HCT116 (cell line): ENCODE data around the gene ISOC2. TPM values are rescaled to one million over a fixed set of nuclear protein-coding genes. Genes with fewer than 3 reads are reported as not detected.

Experiments used
- ATAC-seq: fragments of 200-7000 bp; cut with Tn5 transposase; 2 replicates; pipeline ENCODE4 v1.9.1; 2020; ENCODE audit warnings: mild to moderate bottlenecking, moderate library complexity
- BruUV-seq: library from RNA; stranded (reverse); fragments of 400-500 nt; replicated peaks from 2 replicates; lab custom pipeline; 2021; lab: Mats Ljungman, UMichigan
- CTCF ChIA-PET: fragments of 300-600 bp; sonication (Branson Sonifier 250); formaldehyde crosslinking; loops from one replicate; lab custom pipeline; 2021; ENCODE audit warnings: antibody characterized with exemption; lab: Charles Lee
- POLR2A ChIA-PET: fragments of 300-600, 350-600 bp; sonication (Branson Sonifier 250); formaldehyde crosslinking; loops from one replicate; lab custom pipeline; 2021; ENCODE audit warnings: antibody characterized with exemption; lab: Charles Lee
- RAD21 ChIA-PET, 2 experiments: fragments of 300-600 bp; sonication (Branson Sonifier 250); formaldehyde crosslinking; loops; one replicate each; lab custom pipeline; 2023; ENCODE audit warnings: low total read pairs in 2 of 2; ENCODE audit not compliant: uncharacterized antibody in 2 of 2, unreplicated experiment in 2 of 2, low non-redundant PET in 1 of 2; lab: Charles Lee
- DNase-seq: peaks from one replicate; pipeline ENCODE4 v3.0.0-alpha.2; 2010; ENCODE audit warnings: low read depth, low spot score
- H2AFZ ChIP-seq: fragments of 200-600 bp; shearing (Covaris generic), sonication (generic); 2 replicates; pipeline ENCODE4 v1.6.1; 2017; ENCODE audit warnings: low read depth, mixed run types, mixed read lengths, antibody characterized with exemption, low read length; ENCODE audit not compliant: poor library complexity, severe bottlenecking
- H3K27ac ChIP-seq: 2 replicates; pipeline ENCODE4 v1.5.1; 2012; ENCODE audit warnings: low read depth, low read length
- H3K27me3 ChIP-seq: fragments of 200-600 bp; sonication (generic); 2 replicates; pipeline ENCODE4 v1.6.1; 2016; ENCODE audit warnings: mixed run types, low read length, mixed read lengths; ENCODE audit not compliant: insufficient read depth
- H3K36me3 ChIP-seq, 2 experiments: fragments of 200-500 bp in 1 of 2; fragments of 200-600 bp in 1 of 2; sonication (Bioruptor generic) in 1 of 2; sonication (generic) in 1 of 2; 2 replicates each; pipeline versions ENCODE4 v1.5.1 to v1.6.1; 2014 to 2016; ENCODE audit warnings: low read length in 2 of 2, inconsistent platforms in 1 of 2, mixed read lengths in 1 of 2, mixed run types in 1 of 2; ENCODE audit not compliant: insufficient read depth in 2 of 2, control insufficient read depth in 1 of 2
- H3K4me1 ChIP-seq, 2 experiments: fragments of 200-600 bp in 1 of 2; sonication (generic) in 1 of 2; 2 replicates each; pipeline versions ENCODE4 v1.5.1 to v1.6.1; 2012 to 2017; ENCODE audit warnings: low read length in 2 of 2, inconsistent platforms in 1 of 2, mild to moderate bottlenecking in 1 of 2, mixed read lengths in 1 of 2, mixed run types in 1 of 2, moderate library complexity in 1 of 2; ENCODE audit not compliant: insufficient read depth in 2 of 2, control insufficient read depth in 1 of 2
- H3K4me2 ChIP-seq: fragments of 200-600 bp; sonication (generic); 2 replicates; pipeline ENCODE4 v1.6.1; 2017; ENCODE audit warnings: mixed run types, low read length, mixed read lengths
- H3K4me3 ChIP-seq, 2 experiments: fragments of 200-600 bp in 1 of 2; sonication (generic) in 1 of 2; replicated peaks in 1 of 2; 2 replicates each; pipeline ENCODE4 v1.5.1; 2011 to 2016; ENCODE audit warnings: low read length in 2 of 2, control low read depth in 1 of 2, low read depth in 1 of 2, mild to moderate bottlenecking in 1 of 2, mixed read lengths in 1 of 2, mixed run types in 1 of 2
- H3K79me2 ChIP-seq: fragments of 200-600 bp; sonication (generic); 2 replicates; pipeline ENCODE4 v1.6.1; 2017; ENCODE audit warnings: mild to moderate bottlenecking, mixed run types, low read length, moderate library complexity, mixed read lengths; ENCODE audit not compliant: insufficient read depth
- H3K9ac ChIP-seq: fragments of 200-600 bp; sonication (generic); 2 replicates; pipeline ENCODE4 v1.6.1; 2016; ENCODE audit warnings: low read length, mixed read lengths
- H3K9me2 ChIP-seq: fragments of 200-600 bp; sonication (generic), shearing (Covaris generic); 2 replicates; pipeline ENCODE4 v1.6.1; 2017; ENCODE audit warnings: mixed run types, mild to moderate bottlenecking, moderate library complexity; ENCODE audit not compliant: insufficient read depth
- H3K9me3 ChIP-seq, 2 experiments: fragments of 200-500 bp in 1 of 2; fragments of 200-600 bp in 1 of 2; sonication (Bioruptor generic) in 1 of 2; sonication (generic) in 1 of 2; 2 replicates each; pipeline ENCODE4 v1.6.1; 2014 to 2017; ENCODE audit warnings: low read length in 2 of 2, mixed read lengths in 2 of 2, inconsistent platforms in 1 of 2, low read depth in 1 of 2, mild to moderate bottlenecking in 1 of 2, mixed run types in 1 of 2, moderate library complexity in 1 of 2; ENCODE audit not compliant: control insufficient read depth in 1 of 2, insufficient read depth in 1 of 2
- H4K20me1 ChIP-seq: fragments of 200-600 bp; sonication (generic), shearing (Covaris generic); 2 replicates; pipeline ENCODE4 v1.6.1; 2017; ENCODE audit warnings: mixed run types, mild to moderate bottlenecking, moderate library complexity; ENCODE audit not compliant: insufficient read depth
- EGR1 ChIP-seq: IDR thresholded peaks from 2 replicates; pipeline ENCODE4 v1.6.1; 2012; ENCODE audit warnings: low read depth
- ELF1 ChIP-seq: IDR thresholded peaks from 2 replicates; pipeline ENCODE4 v1.6.1; 2012; ENCODE audit warnings: low read depth, borderline replicate concordance
- EZH2 ChIP-seq: fragments of 200-600 bp; sonication (generic); IDR thresholded peaks from 2 replicates; pipeline ENCODE4 v1.6.1; 2017; ENCODE audit warnings: antibody characterized with exemption, mixed run types
- POLR2A ChIP-seq: IDR thresholded peaks from 2 replicates; pipeline ENCODE4 v1.7.0; 2011; ENCODE audit warnings: borderline replicate concordance; ENCODE audit not compliant: insufficient read depth, insufficient read length; ENCODE audit errors: extremely low read depth
- SIN3A ChIP-seq: IDR thresholded peaks from 2 replicates; pipeline ENCODE4 v1.6.1; 2012; ENCODE audit warnings: low read depth
- SP1 ChIP-seq: IDR thresholded peaks from 2 replicates; pipeline ENCODE4 v1.6.1; 2012; ENCODE audit warnings: low read depth
- TCF7L2 ChIP-seq: IDR thresholded peaks from 2 replicates; pipeline ENCODE4 v1.7.0; 2011; ENCODE audit warnings: borderline replicate concordance, inconsistent platforms; ENCODE audit not compliant: insufficient read depth, insufficient read length; ENCODE audit errors: extremely low read depth
- ZBTB33 ChIP-seq: IDR thresholded peaks from 2 replicates; pipeline ENCODE4 v1.6.1; 2011; ENCODE audit warnings: mild to moderate bottlenecking, low read length, moderate library complexity; ENCODE audit not compliant: insufficient replicate concordance; ENCODE audit errors: extremely low read depth
- ZNF274 ChIP-seq: fragments of 200-500 bp; sonication (Bioruptor generic); IDR thresholded peaks from 2 replicates; pipeline ENCODE4 v1.6.1; 2014; ENCODE audit warnings: mild to moderate bottlenecking, low read depth, low read length, inconsistent platforms
- intact Hi-C: fragments of 100-400 bp; cut with micrococcal nuclease; formaldehyde crosslinking; loops from 2 replicates; pipeline ENCODE4 v1.10.0; 2022
- total RNA-seq: library from RNA; stranded (reverse); gene quantifications from one replicate; pipeline ENCODE4 v1.2.1, GENCODE V29; 2021; ENCODE audit not compliant: unreplicated experiment

ISOC2 gene
- total RNA-seq, 1 experiment from 2014 or later, result 56.8 TPM

GRCh38 chr19:55495646-55496349 is 34.4 kb upstream of the ISOC2 start:
- CTCF ChIA-PET, result interaction anchor here (0.6 to 2.0 kb wide), 2 partner anchors 8 to 11 kb away, joined by 4 to 5 read pairs; no protein-coding TSS in a partner anchor
- H3K9ac ChIP-seq, result no peak overlapping the region
- H3K9me3 ChIP-seq, result no peaks in the 10 kb centered on the region
- no peaks in the 10 kb centered on the region for H3K36me3 ChIP-seq
- TF ChIP-seq TCF7L2 (no peak), ZNF274 (no peak), ELF1 (no peak), SIN3A (no peak), EGR1 (no peak), ZBTB33 (no peak), POLR2A (no peak), EZH2 (no peak), SP1 (no peak)
- no peak overlapping the region for H3K4me3 ChIP-seq
- peaks cover 0 to 8% of the 10 kb centered on the region in 2 experiments; a peak in 1 of 4 replicates for H3K4me1 ChIP-seq
- no peaks in the 10 kb centered on the region for H3K79me2 ChIP-seq
- POLR2A ChIA-PET, result no interaction called here
- no TSS peak for BruUV-seq
- RAD21 ChIA-PET, result interaction anchor here in 1 of 2 experiments (0.7 kb wide), 1 partner anchor 129 kb away, joined by 4 read pairs; the partner anchor contains the start of gene ZNF784
- H3K4me2 ChIP-seq, result no peak overlapping the region
- no peak overlapping the region for H2AFZ ChIP-seq
- no peaks in the 10 kb centered on the region for H3K9me2 ChIP-seq
- H3K27me3 ChIP-seq, result no peaks in the 10 kb centered on the region
- no peaks in the 10 kb centered on the region for H4K20me1 ChIP-seq
- no peak for DNase-seq
- ATAC-seq, result peak; percentile 38; the same call in 1 of the 2 replicates
- no peak overlapping the region for H3K27ac ChIP-seq
- intact Hi-C loops, result no loop called here
